HCEC 1CT (cell line): Measurements from ENCODE around the gene KCNC4.

ENCODE experiments used
- DNase-seq: peaks from one replicate; pipeline ENCODE4 v3.0.0-alpha.2; 2017

The KCNC4 gene

DNA sequence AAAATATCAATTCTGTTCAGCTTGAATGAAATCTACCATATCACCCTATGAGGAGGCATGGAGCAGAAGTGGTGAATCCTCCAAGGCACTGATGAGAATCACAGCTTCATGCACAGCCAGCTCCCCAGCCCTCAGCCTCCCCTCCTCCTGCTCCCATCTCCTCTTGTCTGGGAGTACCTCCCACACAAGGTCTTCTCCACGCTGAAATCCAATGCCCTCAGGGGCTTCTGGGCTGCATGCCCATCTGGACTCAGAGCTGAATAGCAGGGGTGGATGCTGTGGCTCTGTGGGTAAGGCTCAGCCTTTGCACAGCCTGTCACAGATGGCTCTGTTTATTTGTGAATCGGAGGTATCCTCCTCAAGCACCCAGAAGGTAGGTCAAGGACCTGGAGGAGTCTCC lies 48.6 kb downstream of the KCNC4 start:
- no peak for DNase-seq

- DNase-seq = no peak
Observed at GRCh38 chr1:110259770-110260169, 49.7 kb downstream of the KCNC4 start.
